ENCODE data around the gene REN. TPM values are rescaled to one million over a fixed set of nuclear protein-coding genes. Genes with fewer than 3 reads are reported as not detected.

Gene REN
- total RNA-seq, 1 donor from 2014 or later: not detected

DNA sequence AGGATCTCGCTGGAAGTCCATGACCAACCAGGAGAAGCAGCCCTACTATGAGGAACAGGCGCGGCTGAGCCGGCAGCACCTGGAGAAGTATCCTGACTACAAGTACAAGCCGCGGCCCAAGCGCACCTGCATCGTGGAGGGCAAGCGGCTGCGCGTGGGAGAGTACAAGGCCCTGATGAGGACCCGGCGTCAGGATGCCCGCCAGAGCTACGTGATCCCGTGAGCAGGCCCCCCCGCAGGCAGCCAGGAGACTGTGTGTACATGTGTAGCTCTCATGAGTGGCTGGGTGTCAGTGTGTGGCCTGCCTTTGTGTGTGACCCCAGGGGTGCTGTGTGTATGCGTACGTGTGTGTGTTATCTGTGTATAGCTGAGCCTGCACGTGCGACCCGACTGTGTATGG, 41.5 kb downstream of the REN start:
- H3K4me1 Mint-ChIP-seq (ENCODE audit: unreplicated experiment): peaks cover 18% of the 10 kb centered on the region
- DNase-seq (ENCODE audit: extremely low spot score, unreplicated experiment): no peak
- TF ChIP-seq, protein P1, sequence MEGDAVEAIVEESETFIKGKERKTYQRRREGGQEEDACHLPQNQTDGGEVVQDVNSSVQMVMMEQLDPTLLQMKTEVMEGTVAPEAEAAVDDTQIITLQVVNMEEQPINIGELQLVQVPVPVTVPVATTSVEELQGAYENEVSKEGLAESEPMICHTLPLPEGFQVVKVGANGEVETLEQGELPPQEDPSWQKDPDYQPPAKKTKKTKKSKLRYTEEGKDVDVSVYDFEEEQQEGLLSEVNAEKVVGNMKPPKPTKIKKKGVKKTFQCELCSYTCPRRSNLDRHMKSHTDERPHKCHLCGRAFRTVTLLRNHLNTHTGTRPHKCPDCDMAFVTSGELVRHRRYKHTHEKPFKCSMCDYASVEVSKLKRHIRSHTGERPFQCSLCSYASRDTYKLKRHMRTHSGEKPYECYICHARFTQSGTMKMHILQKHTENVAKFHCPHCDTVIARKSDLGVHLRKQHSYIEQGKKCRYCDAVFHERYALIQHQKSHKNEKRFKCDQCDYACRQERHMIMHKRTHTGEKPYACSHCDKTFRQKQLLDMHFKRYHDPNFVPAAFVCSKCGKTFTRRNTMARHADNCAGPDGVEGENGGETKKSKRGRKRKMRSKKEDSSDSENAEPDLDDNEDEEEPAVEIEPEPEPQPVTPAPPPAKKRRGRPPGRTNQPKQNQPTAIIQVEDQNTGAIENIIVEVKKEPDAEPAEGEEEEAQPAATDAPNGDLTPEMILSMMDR (IDR thresholded peaks at IDR 0.05): no peak
- H3K4me3 Mint-ChIP-seq (ENCODE audit: unreplicated experiment): no peak overlapping the region
- H3K9me3 Mint-ChIP-seq (ENCODE audit: unreplicated experiment): no peaks in the 10 kb centered on the region
- no peak overlapping the region for H3K27ac Mint-ChIP-seq (ENCODE audit: unreplicated experiment)
- peaks cover 2% of the 10 kb centered on the region for H3K36me3 Mint-ChIP-seq (ENCODE audit: unreplicated experiment)
- H3K27me3 Mint-ChIP-seq (ENCODE audit: unreplicated experiment): no peaks in the 10 kb centered on the region

DNA sequence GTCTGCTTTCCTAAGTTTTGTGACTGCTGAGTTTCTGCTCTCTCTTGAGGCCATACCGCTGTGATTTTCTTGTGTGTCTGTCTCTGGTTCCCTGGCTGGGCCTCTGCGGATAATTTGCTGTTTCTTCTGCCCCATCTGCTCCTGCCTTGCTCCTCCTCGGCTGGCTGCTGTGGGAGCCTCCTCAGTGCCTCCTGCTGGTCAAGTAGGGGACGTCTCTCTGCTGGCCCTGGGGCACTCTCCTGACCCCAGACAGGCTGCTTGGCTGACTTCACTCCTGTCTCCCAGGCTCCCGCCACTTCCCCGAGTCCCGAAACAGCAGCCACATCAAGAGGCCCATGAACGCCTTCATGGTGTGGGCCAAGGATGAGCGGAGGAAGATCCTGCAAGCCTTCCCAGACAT, 42.8 kb downstream of the REN start:
- H3K36me3 Mint-ChIP-seq (ENCODE audit: unreplicated experiment): peaks cover 5% of the 10 kb centered on the region

DNA sequence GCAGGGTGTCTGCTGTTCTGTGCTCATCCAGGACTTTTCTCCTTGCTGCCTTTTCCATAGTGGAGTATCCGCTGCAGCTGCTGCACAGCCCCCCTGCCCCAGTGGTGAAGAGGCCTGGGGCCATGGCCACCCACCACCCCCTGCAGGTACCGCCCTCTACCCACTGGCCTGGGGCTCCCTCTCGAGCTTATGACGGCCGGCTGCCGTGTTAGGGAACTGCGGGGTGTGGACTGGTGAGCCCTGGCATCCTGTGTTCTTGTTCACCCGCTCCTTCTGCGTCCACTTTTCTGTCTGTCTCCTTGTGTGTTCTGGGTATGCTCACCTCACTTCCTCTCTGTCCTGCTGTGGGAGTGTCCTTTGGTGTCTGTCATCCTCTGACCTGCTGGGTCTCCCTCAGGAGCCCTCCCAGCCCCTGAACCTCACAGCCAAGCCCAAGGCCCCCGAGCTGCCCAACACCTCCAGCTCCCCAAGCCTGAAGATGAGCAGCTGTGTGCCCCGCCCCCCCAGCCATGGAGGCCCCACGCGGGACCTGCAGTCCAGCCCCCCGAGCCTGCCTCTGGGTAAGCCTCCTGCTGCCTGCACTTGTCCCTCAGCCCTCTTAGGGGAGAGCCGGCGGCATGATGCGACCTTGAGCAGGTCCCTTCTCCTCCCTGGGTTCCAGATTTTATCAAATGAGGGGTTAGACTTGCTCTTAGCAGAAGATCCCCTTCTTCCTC, 44.1 kb downstream of the REN start:
- H3K36me3 Mint-ChIP-seq (ENCODE audit: unreplicated experiment): peaks cover 5% of the 10 kb centered on the region
- DNase-seq (ENCODE audit: extremely low spot score, unreplicated experiment): no peak
- no peaks in the 10 kb centered on the region for H3K9me3 Mint-ChIP-seq (ENCODE audit: unreplicated experiment)
- no peak overlapping the region for H3K27ac Mint-ChIP-seq (ENCODE audit: unreplicated experiment)
- TF ChIP-seq, protein P1 (IDR thresholded peaks at IDR 0.05): no peak
- H3K27me3 Mint-ChIP-seq (ENCODE audit: unreplicated experiment): no peaks in the 10 kb centered on the region
- H3K4me3 Mint-ChIP-seq (ENCODE audit: unreplicated experiment): no peak overlapping the region
- H3K4me1 Mint-ChIP-seq (ENCODE audit: unreplicated experiment): no peaks in the 10 kb centered on the region

More for the DNA sequence above, 42.8 kb downstream of the REN start:
- TF ChIP-seq, protein P1 (IDR thresholded peaks at IDR 0.05): no peak
- H3K9me3 Mint-ChIP-seq (ENCODE audit: unreplicated experiment): no peaks in the 10 kb centered on the region
- H3K4me3 Mint-ChIP-seq (ENCODE audit: unreplicated experiment): no peak overlapping the region
- peaks cover 6% of the 10 kb centered on the region for H3K4me1 Mint-ChIP-seq (ENCODE audit: unreplicated experiment)
- no peaks in the 10 kb centered on the region for H3K27me3 Mint-ChIP-seq (ENCODE audit: unreplicated experiment)
- no peak overlapping the region for H3K27ac Mint-ChIP-seq (ENCODE audit: unreplicated experiment)
- no peak for DNase-seq (ENCODE audit: extremely low spot score, unreplicated experiment)

DNA sequence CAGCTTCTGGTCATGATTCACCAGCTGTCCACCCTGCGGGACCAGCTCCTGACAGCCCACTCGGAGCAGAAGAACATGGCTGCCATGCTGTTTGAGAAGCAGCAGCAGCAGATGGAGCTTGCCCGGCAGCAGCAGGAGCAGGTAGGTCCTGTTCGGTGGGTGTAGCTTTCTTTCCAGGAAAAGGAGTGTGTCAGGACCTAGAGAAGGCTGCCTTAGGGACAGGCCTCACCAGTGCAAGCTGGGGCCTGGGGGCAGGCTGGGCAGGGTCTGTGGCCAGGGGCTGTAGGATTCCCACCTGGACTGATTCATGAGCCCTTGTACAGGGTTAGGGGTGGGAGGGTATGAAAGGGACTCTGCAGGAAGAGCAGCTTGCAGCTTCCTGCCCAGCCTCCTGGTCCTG, 49.6 kb downstream of the REN start:
- Mint-ChIP-seq H3K4me1 (ENCODE audit: unreplicated experiment) (no peaks in the 10 kb centered on the region), H3K27me3 (ENCODE audit: unreplicated experiment) (no peaks in the 10 kb centered on the region), H3K4me3 (ENCODE audit: unreplicated experiment) (no peak overlapping the region), H3K36me3 (ENCODE audit: unreplicated experiment) (peaks cover 3% of the 10 kb centered on the region), H3K27ac (ENCODE audit: unreplicated experiment) (no peak overlapping the region), H3K9me3 (ENCODE audit: unreplicated experiment) (no peaks in the 10 kb centered on the region)
- no peak for DNase-seq (ENCODE audit: extremely low spot score, unreplicated experiment)
- TF ChIP-seq, protein P1 (IDR thresholded peaks at IDR 0.05): no peak

DNA sequence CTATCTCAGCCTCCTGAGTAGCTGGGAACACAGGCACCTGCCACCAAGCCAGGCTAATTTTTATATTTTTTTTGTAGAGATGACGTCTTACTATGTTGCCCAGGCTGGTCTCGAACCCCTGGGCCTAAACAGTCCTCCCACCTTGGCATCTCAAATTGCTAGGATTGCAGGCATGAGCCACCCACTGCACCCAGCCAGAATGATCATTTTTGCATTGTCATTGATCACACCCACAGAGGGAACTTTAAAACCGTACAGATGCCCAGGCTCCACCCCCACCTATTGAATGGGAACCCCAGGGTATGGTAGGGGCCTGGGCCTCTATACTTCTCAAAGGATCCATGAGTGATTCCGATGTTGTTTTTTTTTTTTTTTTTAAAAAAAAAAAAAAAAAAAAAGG, 51.0 kb downstream of the REN start:
- no peak overlapping the region for H3K4me3 Mint-ChIP-seq (ENCODE audit: unreplicated experiment)
- H3K9me3 Mint-ChIP-seq (ENCODE audit: unreplicated experiment): no peaks in the 10 kb centered on the region
- TF ChIP-seq, protein P1 (IDR thresholded peaks at IDR 0.05): no peak
- H3K27ac Mint-ChIP-seq (ENCODE audit: unreplicated experiment): no peak overlapping the region
- DNase-seq (ENCODE audit: extremely low spot score, unreplicated experiment): no peak
- no peaks in the 10 kb centered on the region for H3K4me1 Mint-ChIP-seq (ENCODE audit: unreplicated experiment)
- peaks cover 3% of the 10 kb centered on the region for H3K36me3 Mint-ChIP-seq (ENCODE audit: unreplicated experiment)
- H3K27me3 Mint-ChIP-seq (ENCODE audit: unreplicated experiment): no peaks in the 10 kb centered on the region
